ENCODE data around the gene UBE4B.
A peak's percentile ranks its signal among the peaks of the same experiment; 100 is the strongest.
"Not testable (repeated sequence)": the region's sequence is repeated elsewhere in the genome, so short reads cannot be mapped to it uniquely, and the experiment has no call there.

UBE4B gene

DNA sequence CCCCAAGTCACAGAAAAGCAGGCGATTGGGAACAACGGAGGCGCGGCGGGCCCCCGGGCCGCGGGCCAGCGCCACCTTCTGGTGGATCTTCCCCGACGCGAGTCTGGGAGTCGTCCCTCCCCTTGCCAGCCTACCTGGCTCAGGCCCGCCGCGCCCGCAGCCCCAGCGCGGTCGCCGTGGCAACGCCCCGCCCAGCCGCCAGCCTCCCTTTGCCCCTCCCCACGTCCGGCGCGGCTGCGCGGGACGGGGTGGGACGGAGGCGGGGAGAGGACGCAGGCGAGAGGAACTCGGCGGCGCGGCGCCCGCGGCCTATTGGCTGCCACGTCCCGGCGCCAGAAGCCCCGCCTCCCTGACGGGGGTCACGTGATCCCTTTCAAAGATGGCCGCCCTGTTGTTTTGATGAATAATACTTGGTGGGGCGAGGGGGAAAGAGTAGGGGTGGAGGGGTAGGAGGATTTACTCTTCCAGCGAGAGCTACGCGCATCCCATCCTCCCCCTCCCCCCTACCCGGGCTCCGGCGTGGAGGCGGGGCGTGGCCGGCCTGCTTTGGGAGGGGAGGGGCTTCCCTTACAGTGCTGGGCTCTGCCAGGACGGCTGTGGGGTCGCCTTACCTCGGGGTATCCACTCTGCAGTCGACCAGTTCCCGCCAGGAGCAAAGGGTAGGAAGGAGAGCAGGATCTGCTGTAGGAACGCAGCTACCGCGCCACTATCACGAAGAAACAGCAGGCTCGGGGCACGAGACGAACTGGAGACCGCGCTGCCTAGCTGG lies at the start of gene UBE4B:
UBE4B (plus strand) TSS at position 369 of the 769 bp plus-strand sequence. CDS start 713 bp downstream, outside the sequence.
- peak; percentile 88 for DNase-seq (ENCODE audit: low read depth, low spot score)

DNA sequence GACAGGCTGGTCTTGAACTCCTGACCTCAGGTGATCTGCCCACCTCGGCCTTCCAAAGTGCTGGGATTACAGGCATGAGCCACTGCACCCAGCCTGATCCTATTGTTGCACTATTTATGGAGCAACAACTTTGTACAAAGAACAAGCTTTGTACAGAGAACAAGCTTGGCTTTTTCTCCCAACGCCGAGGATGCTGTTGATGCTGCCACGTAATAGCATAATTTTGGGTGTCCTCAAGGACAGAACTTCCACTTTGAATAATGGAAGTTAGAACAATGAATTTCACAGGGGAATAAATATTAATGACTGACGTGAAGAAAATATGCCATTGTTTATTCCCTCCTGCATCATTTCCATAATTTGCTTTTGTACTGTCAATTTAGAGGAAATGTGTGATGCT lies 48.5 kb upstream of the UBE4B start:
- no peak for DNase-seq (ENCODE audit: low read depth, low spot score)

DNA sequence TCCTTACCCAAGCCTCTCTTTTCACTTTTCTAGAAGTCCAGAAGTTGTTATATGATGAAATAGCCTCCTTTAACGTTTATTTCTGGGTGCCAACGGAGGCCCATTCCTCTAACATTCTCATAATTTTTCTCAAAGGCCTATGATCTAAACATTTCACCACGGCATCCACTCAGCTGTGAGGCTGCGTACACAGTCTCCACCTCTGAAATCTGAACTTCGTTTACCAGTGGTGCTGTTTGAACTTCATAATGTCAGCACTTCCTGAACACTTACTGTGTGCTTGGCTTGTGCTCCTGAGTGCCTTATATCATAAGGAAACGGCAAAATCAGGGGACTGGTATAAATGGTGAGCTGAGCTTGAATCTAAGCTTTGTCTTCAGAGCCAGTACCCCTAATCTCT lies 47.8 kb upstream of the UBE4B start:
- DNase-seq (ENCODE audit: low read depth, low spot score), result no peak

DNA sequence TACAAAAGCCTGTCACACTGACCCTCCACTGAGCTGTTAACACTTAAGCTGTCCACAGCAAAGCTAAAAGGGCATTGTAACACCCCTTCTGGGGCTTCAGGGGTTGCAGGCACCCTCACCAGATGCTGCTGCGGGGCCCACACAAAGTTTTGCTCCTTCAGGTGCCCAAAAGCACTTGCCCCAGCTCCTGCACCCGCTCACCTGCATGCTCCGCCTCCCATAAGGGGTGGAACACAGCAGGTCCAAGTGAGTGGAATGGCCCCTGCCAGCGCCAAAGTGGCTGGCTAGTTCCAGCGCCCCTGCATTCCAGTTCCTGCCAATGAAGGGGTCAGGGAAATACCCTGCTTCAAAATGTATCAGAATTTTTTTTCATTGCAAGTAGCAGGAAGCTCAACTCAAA lies 43.0 kb upstream of the UBE4B start:
- DNase-seq (ENCODE audit: low read depth, low spot score), result no peak

DNA sequence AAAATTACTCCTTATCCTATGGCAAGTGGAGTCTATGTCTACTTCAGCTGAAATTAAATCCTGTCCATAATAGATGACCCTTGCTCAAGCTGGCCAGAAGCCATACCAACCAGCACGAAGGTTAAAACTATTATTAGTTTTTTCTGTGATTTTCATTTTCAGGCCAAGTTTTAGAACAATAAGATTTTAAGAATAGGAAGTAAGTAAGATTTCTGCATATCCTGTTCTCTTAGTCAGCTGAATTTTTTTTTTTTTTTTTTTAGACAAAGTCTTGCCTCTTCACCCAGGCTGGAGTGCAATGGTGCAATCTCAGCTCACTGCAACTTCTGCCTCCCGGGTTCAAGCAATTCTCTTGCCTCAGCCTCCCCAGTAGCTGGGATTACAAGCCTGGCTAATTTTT lies 41.8 kb upstream of the UBE4B start:
- no peak for DNase-seq (ENCODE audit: low read depth, low spot score)

DNA sequence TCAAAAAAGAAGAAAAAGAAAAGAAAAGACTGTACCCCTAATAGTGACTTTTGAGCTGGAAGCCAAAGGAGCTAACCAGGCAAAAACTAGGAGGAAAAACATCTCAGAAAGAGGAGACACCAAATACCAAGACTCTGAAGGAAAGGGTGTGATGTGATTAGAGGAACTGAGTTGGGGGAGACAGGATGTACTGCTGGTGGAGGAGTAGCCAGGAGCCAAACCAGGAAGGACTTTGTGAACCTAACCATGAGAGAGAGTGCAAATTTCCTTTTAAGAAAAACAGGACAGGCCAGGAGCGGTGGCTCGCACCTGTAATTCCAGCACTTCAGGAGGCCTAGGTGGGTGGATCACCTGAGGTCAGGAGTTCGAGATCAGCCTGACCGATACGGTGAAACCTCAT lies 39.8 kb upstream of the UBE4B start:
- DNase-seq (ENCODE audit: low read depth, low spot score), result no peak

DNA sequence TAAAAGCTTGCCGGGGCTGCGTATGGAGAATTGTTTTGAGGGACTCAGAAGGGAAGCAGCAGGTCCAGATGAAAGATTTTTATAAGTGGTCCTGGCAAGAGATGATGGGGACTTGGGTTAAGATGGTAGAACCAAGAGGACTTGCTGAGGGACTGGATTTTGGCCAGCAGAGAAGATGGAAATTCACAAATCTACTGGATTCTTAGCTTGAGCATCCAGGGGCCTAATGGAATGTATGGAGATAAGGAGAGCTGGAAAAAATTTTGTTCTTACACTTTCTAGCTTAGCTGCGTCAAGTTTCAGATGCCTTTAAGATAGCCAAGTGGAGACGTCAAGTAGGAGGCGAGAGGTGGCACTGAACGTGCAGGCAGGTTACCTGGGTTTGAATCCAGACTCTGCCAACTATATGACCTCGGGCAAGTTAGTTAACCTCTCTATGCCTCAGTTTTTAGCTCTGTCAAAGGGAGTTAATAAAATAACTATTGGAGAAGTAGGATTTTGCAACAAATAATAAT lies 39.1 kb upstream of the UBE4B start:
- no peak for DNase-seq (ENCODE audit: low read depth, low spot score)

DNA sequence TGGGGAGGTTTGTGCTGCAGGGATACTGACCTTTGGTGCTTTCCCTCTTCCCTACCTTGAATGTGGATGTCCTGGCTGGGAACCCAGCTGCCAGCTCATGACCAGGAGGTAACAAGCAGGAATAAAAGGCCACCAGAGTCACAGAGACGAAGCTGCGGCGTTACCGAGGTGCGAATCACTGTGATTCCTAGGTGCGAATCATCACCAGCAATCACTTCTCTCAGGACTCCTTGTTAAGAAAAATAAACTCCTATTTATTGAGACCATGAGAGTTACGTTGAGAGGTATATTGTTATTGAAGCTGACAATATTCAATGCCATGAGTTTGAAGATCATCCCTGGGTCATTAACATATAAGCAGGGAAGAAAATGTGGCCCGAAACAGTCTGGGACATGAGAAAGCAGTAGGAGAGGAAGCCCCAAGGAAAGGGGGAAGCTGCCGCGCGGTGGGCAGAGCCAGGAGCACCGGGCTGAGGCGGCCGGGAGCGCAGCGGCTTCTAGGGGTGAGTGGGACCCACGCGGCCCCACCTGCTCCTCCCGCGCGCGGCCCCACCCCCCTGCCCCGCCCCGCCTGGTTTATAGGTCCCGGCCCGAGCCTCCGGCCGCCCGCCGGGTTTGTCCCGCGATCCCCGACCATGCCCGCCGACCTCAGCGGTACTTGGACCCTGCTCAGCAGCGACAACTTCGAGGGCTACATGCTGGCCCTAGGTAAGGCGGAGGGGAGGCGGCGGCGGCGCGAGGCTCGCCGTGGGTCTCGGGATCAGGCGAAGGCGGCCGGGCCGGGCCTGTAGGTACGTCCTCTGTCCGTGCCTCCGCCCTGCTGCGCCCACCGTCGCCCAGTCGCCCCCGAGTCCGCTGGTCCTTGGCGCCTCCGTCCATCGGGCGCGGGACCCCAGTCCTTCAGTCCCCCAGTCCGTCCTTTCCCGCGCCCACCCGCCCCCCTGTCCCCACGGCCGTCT lies 35.9 kb upstream of the UBE4B start, which contains the start of gene RBP7:
RBP7 (plus strand) TSS at position 605 of the 959 bp plus-strand sequence; CDS start at position 636, 31 bp downstream.
- DNase-seq (ENCODE audit: low read depth, low spot score), result no peak

DNA sequence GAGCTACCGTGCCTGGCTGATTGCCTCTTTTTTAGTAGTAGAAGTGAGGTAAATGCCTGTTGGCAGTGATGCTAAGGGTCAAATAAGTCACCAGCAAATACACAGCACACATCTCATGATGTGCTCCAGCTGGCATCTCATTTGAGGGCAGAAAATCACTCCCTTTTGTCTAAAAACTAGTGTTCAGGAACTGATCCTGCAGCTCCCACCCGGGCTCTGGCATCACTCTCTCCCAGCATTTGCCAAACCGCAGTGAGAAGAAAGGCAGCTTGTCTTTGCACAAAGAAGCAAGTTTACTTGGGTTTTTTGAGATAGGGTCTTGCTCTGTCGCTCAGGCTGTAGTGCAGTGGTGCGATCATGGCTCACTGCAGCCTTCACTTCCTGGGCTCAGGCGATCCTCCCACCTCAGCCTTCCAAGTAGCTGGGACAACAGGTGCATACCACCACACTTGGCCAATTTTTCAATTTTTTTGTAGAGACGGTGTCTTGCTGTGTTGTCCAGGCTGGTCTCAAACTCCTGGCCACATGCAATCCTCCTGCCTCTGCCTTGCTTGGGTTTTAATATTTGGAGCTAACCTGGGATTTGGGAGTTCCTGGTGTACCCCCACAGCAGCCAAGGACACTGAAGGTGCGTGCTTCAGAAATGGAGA lies 31.6 kb upstream of the UBE4B start:
- DNase-seq (ENCODE audit: low read depth, low spot score), result no peak

DNA sequence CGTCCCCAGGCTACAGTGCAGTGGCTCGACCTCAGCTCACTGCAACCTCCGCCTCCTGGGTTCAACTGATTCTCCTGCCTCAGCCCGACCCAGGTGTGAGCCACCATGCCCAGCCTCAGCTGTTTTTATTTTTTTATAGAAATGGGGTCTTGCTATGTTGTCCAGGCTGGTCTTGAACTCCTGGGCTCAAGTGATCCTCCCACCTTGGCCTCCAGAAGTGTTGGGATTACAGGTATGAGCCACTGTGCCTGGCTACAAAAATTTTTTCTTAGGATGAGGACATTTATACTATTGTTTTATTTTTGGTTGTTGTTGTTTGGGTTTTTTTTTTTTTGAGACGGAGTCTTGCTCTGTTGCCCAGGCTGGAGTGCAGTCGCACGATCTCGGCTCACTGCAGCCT lies 27.5 kb upstream of the UBE4B start:
- not testable (repeated sequence) for DNase-seq (ENCODE audit: low read depth, low spot score)

DNA sequence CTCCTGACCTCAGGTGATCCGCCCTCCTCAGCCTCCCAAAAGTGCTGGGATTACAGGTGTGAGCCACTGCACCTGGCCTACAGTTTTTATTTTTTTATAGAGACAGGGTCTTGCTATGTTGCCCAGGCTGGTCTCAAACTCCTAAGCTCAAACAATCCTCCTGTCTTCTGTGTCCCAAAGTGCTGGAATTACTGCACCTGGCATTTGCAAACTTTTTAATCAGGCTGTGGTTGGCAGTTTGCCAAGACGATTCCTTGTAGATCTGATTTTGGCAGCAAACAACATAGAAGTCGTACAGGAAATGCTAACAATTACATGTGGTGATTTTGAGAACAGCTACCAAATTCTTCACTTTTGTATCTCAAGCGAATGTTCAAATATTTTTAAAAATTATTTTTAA lies 25.6 kb upstream of the UBE4B start:
- no peak for DNase-seq (ENCODE audit: low read depth, low spot score)

DNA sequence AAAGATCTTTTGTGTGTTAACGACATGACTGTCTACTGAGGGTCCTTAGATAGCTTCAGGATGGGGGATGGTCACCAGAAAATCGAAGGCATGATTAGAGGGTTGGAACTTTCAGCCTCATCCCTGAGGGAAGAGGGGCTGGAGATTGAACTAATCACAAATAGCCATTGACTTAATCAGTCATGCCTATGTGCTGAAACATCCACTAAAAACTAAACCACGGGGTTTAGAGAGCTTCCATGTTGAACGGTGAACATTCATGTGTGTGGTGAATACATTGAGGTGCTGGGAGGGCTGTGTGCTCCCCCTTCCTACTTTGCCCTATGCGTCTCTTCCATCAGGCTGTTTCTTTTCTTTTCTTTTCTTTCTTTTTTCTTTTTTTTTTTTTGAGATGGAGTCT lies 18.7 kb upstream of the UBE4B start:
- no peak for DNase-seq (ENCODE audit: low read depth, low spot score)

DNA sequence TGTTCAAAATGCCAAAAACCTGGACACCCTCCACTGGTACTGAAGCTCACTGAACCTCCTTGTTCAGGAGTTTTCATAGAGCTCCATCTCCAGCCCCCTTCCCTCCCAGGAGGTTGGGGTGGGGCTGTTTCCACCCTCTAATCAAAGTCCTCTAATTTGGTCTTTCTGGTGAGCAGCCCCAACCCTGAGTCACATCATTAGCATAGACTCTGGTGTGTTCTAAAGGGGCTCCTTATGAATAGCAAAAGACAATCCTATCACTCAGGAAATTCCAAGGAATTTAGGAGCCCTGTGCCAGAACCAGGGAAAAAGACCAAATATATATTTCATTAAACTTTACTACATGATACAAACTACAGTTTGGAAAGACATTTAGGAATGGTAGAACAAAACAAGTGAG lies 13.2 kb upstream of the UBE4B start:
- no peak for DNase-seq (ENCODE audit: low read depth, low spot score)

DNA sequence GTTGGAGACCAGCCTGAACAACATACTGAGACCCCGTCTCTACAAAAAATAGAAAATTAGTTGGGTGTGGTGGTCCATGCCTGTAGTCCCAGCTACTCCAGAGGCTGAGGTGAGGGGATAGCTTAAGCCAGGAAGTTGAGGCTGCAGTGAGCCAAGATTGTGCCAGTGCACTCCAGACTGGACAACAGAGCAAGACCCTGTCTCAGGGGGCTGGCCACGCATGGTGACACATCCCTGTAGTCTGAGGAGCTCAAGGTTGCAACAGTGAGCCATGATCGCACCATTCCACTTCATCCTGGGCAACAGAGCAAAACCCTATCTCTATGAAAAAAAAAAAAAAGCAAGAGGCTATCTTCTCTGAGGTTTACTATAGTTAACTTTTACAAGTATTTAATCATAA lies 12.7 kb upstream of the UBE4B start:
- no peak for DNase-seq (ENCODE audit: low read depth, low spot score)

DNA sequence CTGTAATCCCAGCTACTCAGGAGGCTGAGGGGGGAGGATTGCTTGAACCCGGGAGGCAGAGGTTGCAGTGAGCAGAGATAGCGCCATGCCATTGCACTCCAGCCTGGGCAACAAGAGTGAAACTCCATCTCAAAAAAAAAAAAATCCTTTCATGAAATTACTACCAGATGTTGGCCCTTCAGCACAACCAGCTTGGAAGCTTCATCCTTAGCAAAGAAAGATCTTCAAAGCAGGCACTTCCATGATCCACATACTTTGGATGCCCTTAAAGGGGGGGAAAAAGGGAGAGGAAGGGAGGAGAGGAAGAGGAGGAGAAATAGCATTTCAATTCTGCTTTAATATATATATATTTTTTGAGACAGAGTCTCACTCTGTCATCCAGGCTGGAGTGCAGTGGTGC lies 12.1 kb upstream of the UBE4B start:
- DNase-seq (ENCODE audit: low read depth, low spot score), result not testable (repeated sequence)

DNA sequence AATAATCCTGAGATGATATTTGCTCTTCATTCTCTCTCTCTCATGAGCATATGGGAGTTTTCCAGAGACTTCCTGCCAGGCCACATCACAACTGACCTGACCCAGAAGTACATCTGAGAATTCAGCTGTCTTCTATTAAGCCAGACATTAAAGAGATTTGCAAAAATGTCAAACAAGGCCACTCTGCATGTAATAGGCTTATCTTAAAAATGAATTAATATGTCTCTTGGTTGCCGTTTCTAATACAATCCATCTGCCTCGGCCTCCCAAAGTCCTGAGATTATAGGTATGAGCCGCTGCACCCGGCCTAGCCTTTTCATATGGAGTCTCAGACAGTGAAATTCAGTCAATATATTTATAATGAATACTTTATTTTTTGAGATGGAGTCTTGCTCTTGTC lies 10.8 kb upstream of the UBE4B start:
- not testable (repeated sequence) for DNase-seq (ENCODE audit: low read depth, low spot score)

DNA sequence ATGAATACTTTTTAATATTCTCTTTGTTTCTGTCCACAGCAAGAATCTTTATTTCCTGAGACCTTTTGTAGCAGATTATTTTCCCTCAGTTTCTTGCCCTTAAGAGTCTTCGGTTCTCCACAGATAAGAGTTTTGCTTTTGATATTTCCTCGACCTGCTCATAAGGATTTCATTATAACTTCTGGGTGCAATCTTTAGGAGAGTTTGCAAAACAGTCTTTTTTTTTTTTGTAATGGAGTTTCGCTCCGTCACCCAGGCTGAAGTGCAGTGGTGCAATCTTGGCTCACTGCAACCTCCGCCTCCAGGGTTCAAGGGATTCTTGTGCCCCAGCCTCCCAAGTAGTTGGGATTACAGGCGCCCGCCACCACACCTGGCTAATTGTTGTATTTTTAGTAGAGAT lies 10.1 kb upstream of the UBE4B start:
- no peak for DNase-seq (ENCODE audit: low read depth, low spot score)

DNA sequence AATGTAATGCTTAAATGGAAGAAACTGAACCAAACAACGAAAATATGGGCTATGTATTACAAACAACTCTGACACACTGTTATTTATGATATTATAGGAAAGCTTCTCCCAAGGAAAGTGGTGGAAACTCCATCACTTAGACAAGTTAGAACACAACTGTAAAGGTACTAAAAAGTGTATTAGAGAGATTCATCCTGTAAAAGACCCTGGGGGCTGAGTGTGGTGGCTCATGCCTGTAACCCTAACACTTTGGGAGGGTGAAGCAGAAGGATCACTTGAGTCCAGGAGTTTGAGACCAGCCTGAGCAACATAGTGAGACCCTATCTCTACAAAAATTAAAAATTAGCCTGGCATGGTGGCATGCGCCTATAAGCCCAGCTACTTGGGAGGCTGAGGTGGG lies 7.4 kb upstream of the UBE4B start:
- no peak for DNase-seq (ENCODE audit: low read depth, low spot score)

DNA sequence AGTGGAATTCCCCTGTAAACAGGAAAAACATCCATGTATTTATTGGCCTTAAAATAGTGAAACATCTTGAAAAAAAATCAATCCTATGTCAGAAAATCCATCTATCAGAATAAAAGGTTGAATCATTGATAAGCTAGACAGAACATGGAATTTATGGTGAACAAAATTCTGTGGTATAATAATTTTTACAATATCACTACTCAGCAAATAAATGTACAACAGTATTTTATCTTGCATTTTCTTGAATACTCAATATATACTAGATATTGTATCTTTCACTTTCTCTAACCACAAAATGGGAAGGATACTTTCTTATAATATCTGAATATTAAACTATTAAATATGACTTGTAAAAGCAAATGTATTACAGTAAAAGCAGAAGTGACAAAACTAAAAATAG lies 5.7 kb upstream of the UBE4B start:
- DNase-seq (ENCODE audit: low read depth, low spot score), result no peak

DNA sequence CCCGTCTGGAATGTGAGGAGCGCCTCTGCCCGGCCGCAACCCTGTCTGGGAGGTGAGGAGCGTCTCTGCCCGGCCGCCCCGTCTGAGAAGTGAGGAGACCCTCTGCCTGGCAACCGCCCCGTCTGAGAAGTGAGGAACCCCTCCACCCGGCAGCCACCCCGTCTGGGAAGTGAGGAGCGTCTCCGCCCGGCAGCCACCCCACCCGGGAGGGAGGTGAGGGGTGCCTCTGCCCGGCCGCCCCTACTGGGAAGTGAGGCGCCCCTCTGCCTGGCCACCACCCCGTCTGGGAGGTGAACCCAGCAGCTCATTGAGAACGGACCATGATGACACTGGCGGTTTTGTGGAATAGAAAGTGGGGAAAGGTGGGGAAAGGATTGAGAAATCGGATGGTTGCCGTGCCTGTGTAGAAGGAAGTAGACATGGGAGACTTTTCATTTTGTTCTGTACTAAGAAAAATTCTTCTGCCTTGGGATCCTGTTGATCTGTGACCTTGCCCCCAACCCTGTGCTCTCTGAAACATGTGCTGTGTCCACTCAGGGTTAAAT lies 3.7 kb upstream of the UBE4B start:
- not testable (repeated sequence) for DNase-seq (ENCODE audit: low read depth, low spot score)

DNA sequence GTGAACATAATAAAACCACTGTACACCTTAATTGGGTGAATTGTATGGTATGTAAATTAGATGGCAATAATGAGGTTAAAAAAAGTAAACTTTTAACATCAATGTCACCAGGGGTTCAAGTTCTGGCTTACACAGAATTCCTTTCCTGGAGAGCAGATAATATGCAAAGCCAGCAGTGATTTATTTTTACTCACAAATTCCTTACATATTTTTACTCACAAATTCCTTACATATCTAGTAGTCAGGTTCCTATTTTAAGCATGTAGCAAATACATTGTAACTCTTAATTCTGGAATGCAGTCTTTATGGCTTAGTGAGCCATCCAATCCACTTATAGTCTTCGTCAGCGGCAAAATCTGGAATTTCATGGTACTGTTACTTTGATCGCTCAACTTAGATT lies 1.3 kb upstream of the UBE4B start:
- no peak for DNase-seq (ENCODE audit: low read depth, low spot score)

Measured in iPS DF 19.7 (cell line).